Measurements from ENCODE around the gene AXIN2. TPM values are rescaled to one million over a fixed set of nuclear protein-coding genes. Genes with fewer than 3 reads are reported as not detected.

Gene AXIN2
- total RNA-seq, 4 donors from 2014 or later = 17.2 to 63.4 (median 49.3) TPM

DNA sequence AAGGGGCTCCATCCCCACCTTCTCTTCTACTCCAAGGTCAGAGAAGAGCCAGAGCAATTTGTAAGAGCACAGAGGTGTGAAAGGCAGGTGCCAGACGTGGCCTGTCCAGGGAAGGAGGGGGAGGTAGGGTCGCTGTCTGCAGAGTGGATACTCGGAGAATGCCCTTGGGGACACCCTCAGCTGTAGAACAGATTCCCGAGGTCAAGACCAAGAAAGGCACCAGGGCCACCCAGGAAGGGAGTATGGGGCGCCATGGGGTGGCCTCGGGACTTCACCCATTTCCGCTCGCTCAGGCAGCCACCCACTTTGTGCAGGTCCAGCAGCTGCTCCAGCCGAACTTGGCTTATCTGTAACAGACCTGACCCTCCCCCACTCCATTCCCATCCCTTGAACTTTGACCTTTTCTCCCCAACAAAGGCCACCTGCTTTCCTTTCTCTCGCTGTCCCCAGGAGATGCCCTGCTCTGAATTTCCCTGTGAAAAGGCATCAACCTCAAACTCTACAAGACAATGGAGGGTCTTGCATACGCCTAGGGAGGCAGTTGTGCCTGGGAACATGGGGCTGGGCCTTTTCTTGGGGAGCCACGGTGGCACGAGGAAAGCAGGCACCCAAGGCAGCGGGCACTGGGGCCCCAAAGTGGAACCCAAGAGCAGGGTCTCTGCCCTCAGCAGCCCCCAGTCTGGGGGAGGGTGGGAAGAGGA, 11.3 kb upstream of the AXIN2 start:
- Histone ChIP-seq H3K36me3 (no peaks in the 10 kb centered on the region), H3K27me3 (no peaks in the 10 kb centered on the region), H3K4me3 (no peak overlapping the region), H3K9me3 (no peaks in the 10 kb centered on the region), H3K27ac (replicated peaks in 1 of 4) (no peak overlapping the region), H3K4me1 (no peaks in the 10 kb centered on the region)
- intact Hi-C loops (cut with DNase I) = no loop called here
- DNase-seq (ENCODE audit: extremely low spot score) = no peak
- TF ChIP-seq POLR2A (IDR thresholded peaks at IDR 0.05; ENCODE audit: low read depth) (no peak), EP300 (IDR thresholded peaks at IDR 0.05) (no peak), POLR2AphosphoS5 (IDR thresholded peaks at IDR 0.05) (no peak)
- TF ChIP-seq, protein P1, sequence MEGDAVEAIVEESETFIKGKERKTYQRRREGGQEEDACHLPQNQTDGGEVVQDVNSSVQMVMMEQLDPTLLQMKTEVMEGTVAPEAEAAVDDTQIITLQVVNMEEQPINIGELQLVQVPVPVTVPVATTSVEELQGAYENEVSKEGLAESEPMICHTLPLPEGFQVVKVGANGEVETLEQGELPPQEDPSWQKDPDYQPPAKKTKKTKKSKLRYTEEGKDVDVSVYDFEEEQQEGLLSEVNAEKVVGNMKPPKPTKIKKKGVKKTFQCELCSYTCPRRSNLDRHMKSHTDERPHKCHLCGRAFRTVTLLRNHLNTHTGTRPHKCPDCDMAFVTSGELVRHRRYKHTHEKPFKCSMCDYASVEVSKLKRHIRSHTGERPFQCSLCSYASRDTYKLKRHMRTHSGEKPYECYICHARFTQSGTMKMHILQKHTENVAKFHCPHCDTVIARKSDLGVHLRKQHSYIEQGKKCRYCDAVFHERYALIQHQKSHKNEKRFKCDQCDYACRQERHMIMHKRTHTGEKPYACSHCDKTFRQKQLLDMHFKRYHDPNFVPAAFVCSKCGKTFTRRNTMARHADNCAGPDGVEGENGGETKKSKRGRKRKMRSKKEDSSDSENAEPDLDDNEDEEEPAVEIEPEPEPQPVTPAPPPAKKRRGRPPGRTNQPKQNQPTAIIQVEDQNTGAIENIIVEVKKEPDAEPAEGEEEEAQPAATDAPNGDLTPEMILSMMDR (IDR thresholded peaks at IDR 0.05) = no peak
- 77% methylated on average over 14 of the region's 14 CpGs for WGBS

DNA sequence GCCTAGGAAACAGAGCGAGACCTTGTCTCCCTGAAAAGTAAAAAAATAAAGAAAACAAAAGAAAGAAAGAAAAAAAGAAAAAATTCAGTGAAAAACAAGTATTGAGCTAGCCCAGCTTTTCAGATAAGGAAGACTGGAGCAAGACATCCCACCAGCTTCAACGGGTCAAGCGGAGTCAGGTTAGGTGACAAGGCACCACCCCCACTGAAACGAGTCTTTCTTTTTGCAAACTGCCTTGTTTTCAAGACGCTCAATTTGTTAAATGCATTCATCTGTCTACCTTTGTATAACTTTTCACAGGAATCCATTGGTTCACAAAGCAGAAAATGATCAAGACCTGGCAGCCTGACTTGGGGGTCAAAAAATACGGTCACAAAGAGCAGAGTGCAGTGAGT, 10.7 kb upstream of the AXIN2 start:
- WGBS = 71% methylated on average over 6 of the region's 6 CpGs
- DNase-seq (ENCODE audit: extremely low spot score) = no peak
- TF ChIP-seq, protein P1 (IDR thresholded peaks at IDR 0.05) = no peak
- TF ChIP-seq EP300 (IDR thresholded peaks at IDR 0.05) (no peak), POLR2AphosphoS5 (IDR thresholded peaks at IDR 0.05) (no peak), POLR2A (IDR thresholded peaks at IDR 0.05; ENCODE audit: low read depth) (no peak)
- Histone ChIP-seq H3K36me3 (no peaks in the 10 kb centered on the region), H3K9me3 (no peaks in the 10 kb centered on the region), H3K27me3 (no peaks in the 10 kb centered on the region), H3K4me1 (no peaks in the 10 kb centered on the region), H3K27ac (replicated peaks in 1 of 4) (no peak overlapping the region), H3K4me3 (no peak overlapping the region)
- intact Hi-C loops (cut with DNase I) = no loop called here

DNA sequence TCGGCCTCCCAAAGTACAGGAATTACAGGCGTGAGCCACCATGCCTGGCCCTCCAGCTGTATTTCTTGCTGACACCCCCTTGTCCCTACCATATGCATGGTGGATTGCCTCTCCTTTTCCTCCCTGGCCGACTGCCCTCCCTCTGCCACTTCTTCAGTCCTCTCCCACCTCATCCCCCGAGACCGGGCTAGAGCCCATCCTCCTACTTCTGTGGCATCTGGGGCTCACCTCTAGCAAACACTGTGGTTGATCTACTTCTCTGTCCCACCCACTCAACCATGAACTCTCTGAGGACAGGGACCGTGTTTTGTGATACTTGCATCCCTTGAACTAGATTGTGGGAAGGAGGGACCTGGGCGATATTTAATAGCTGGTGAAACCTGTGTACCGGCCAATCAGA, 7.5 kb upstream of the AXIN2 start:
- DNase-seq (ENCODE audit: extremely low spot score) = no peak
- intact Hi-C loops (cut with DNase I) = loop anchor here (10.0 kb wide), 1 partner anchor 226 kb away; no protein-coding TSS in a partner anchor

DNA sequence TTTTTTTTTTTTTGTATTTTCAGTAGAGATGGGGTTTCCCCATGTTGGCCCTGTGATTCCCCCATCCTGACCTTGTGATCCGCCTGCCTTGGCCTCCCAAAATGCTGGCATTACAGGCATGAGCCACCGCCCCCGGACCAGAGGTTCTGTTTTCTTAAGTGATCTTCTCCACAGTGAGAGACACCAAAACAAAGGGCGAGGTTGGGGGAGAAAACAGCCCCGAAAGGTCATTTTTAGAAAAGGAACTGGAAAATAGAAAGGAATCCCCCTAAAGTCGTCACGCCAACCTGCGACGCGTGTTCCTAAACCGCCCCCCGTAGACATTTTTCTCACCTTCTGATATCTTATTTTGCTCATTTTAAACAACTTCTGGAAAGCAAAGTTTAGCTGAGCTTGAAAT, 6.1 kb upstream of the AXIN2 start:
- WGBS = 96% methylated on average over 12 of the region's 12 CpGs
- Histone ChIP-seq H3K36me3 (no peaks in the 10 kb centered on the region), H3K9me3 (no peaks in the 10 kb centered on the region), H3K27me3 (no peaks in the 10 kb centered on the region), H3K4me1 (peaks cover 19 to 29% (median 20%) of the 10 kb centered on the region in 4 donors), H3K4me3 (no peak overlapping the region), H3K27ac (replicated peaks in 1 of 4) (no peak overlapping the region)
- intact Hi-C loops (cut with DNase I) = loop anchor here (10.0 kb wide), 1 partner anchor 227 kb away; no protein-coding TSS in a partner anchor
- TF ChIP-seq POLR2A (IDR thresholded peaks at IDR 0.05; ENCODE audit: low read depth) (no peak), POLR2AphosphoS5 (IDR thresholded peaks at IDR 0.05) (no peak)
- TF ChIP-seq, protein P1 (IDR thresholded peaks at IDR 0.05) = no peak
- DNase-seq (ENCODE audit: extremely low spot score) = no peak

More for the DNA sequence above, 7.5 kb upstream of the AXIN2 start:
- Histone ChIP-seq H3K4me1 (peaks cover 13 to 18% (median 14%) of the 10 kb centered on the region in 4 donors), H3K36me3 (no peaks in the 10 kb centered on the region), H3K27me3 (no peaks in the 10 kb centered on the region), H3K4me3 (no peak overlapping the region), H3K9me3 (no peaks in the 10 kb centered on the region), H3K27ac (replicated peaks in 1 of 4) (no peak overlapping the region)
- 94% methylated on average over 8 of the region's 8 CpGs for WGBS
- TF ChIP-seq EP300 (IDR thresholded peaks at IDR 0.05) (no peak), POLR2AphosphoS5 (IDR thresholded peaks at IDR 0.05) (no peak), POLR2A (IDR thresholded peaks at IDR 0.05; ENCODE audit: low read depth) (no peak)
- TF ChIP-seq, protein P1 (IDR thresholded peaks at IDR 0.05) = no peak

Measured in esophagus muscularis mucosa (tissue), 4 donors.